NOMO-1 treated with dmso at 0.1 percent for 144 hours (cell line): ENCODE results near the gene PM20D1.

Experiments used
- DNase-seq: peaks from one replicate; lab custom pipeline; 2025; ENCODE audit not compliant: unreplicated experiment; lab: John Stamatoyannopoulos, UW

PM20D1 gene

DNA sequence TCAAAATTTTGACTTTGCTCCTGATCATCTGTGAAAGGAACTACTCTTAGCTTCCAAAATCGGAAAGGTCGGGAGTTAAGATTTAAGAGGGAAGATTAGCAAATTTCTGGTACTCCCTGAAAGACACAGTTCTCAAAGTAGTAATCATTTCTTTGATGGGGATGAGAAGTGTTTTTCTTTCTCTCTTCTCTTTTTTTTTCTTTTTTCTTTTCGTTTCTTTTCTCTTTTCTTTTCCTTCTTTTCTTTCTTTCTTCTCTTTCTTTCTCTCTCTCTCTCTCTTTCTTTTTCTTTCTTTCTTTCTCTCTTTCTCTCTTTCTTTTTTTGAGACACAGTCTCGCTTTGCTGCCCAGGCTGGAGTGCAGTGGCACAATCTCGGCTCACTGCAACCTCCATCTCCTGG lies 69.6 kb downstream of the PM20D1 start:
- DNase-seq, result no peak
